ENCODE data around the gene RALGAPA1. TPM values are rescaled to one million over a fixed set of nuclear protein-coding genes. Genes with fewer than 3 reads are reported as not detected.
"Not testable (repeated sequence)": the region's sequence is repeated elsewhere in the genome, so short reads cannot be mapped to it uniquely, and the experiment has no call there.

The RALGAPA1 gene
- total RNA-seq: 39.1 and 45.7 TPM in 2 replicates

GRCh38 chr14:35808638-35809563 is at the start of gene RALGAPA1:
TSS of gene RALGAPA1 (minus strand) at chr14:35809295. CDS start at chr14:35808835, 460 bp downstream.
- Histone ChIP-seq H2AFZ (ENCODE audit: low read length) (peak within 1 kb of the TSS; percentile 93), H3K4me3 (ENCODE audit: insufficient read depth, low read length) (peak within 1 kb of the TSS; percentile 91)
- TF ChIP-seq, protein P1, sequence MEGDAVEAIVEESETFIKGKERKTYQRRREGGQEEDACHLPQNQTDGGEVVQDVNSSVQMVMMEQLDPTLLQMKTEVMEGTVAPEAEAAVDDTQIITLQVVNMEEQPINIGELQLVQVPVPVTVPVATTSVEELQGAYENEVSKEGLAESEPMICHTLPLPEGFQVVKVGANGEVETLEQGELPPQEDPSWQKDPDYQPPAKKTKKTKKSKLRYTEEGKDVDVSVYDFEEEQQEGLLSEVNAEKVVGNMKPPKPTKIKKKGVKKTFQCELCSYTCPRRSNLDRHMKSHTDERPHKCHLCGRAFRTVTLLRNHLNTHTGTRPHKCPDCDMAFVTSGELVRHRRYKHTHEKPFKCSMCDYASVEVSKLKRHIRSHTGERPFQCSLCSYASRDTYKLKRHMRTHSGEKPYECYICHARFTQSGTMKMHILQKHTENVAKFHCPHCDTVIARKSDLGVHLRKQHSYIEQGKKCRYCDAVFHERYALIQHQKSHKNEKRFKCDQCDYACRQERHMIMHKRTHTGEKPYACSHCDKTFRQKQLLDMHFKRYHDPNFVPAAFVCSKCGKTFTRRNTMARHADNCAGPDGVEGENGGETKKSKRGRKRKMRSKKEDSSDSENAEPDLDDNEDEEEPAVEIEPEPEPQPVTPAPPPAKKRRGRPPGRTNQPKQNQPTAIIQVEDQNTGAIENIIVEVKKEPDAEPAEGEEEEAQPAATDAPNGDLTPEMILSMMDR (IDR thresholded peaks at IDR 0.05; ENCODE audit: extremely low read depth, low read depth, low read length): peak; percentile 35

GRCh38 chr14:35858521-35859209 is 49.6 kb upstream of the RALGAPA1 start:
- Histone ChIP-seq H3K4me1 (ENCODE audit: insufficient read depth, low read length) (no peaks in the 10 kb centered on the region), H3K27ac (ENCODE audit: low read depth, low read length) (no peak overlapping the region), H3K36me3 (ENCODE audit: insufficient read depth, low read length) (no peaks in the 10 kb centered on the region), H3K4me2 (ENCODE audit: insufficient read depth, low read length) (no peak overlapping the region), H3K4me3 (ENCODE audit: insufficient read depth, low read length) (no peak overlapping the region), H4K20me1 (ENCODE audit: insufficient read depth, low read length) (no peaks in the 10 kb centered on the region), H3K9me3 (ENCODE audit: low read depth, low read length) (no peaks in the 10 kb centered on the region), H3K27me3 (ENCODE audit: insufficient read depth, low read length) (no peaks in the 10 kb centered on the region), H2AFZ (ENCODE audit: low read length) (no peak overlapping the region), H3K79me2 (ENCODE audit: insufficient read depth, low read length) (no peaks in the 10 kb centered on the region)
- TF ChIP-seq, protein P1 (IDR thresholded peaks at IDR 0.05; ENCODE audit: extremely low read depth, low read depth, low read length): no peak
- DNase-seq (ENCODE audit: insufficient read length, low spot score, missing footprints): peak; percentile 62

More at GRCh38 chr14:35808638-35809563, at the start of gene RALGAPA1:
- H3K36me3 ChIP-seq (ENCODE audit: insufficient read depth, low read length); H3K9me3 ChIP-seq (ENCODE audit: low read depth, low read length); H3K27me3 ChIP-seq (ENCODE audit: insufficient read depth, low read length): not testable (repeated sequence)
- peaks cover 12% of the 10 kb centered on the region for H3K4me1 ChIP-seq (ENCODE audit: insufficient read depth, low read length)
- peak; percentile 95 for DNase-seq (ENCODE audit: insufficient read length, low spot score, missing footprints)
- peaks cover 16% of the 10 kb centered on the region for H4K20me1 ChIP-seq (ENCODE audit: insufficient read depth, low read length)
- peak within 1 kb of the TSS; percentile 77 for H3K27ac ChIP-seq (ENCODE audit: low read depth, low read length)
- peak within 1 kb of the TSS; percentile 89 for H3K4me2 ChIP-seq (ENCODE audit: insufficient read depth, low read length)
- H3K79me2 ChIP-seq (ENCODE audit: insufficient read depth, low read length): peaks cover 34% of the 10 kb centered on the region

- no peak overlapping the region for H2AFZ ChIP-seq (ENCODE audit: low read length)
- no peak overlapping the region for H3K27ac ChIP-seq (ENCODE audit: low read depth, low read length)
- H3K79me2 ChIP-seq (ENCODE audit: insufficient read depth, low read length): no peaks in the 10 kb centered on the region
- H3K4me2 ChIP-seq (ENCODE audit: insufficient read depth, low read length): no peak overlapping the region
- peaks cover 3% of the 10 kb centered on the region for H3K9me3 ChIP-seq (ENCODE audit: low read depth, low read length)
- TF ChIP-seq, protein P1 (IDR thresholded peaks at IDR 0.05; ENCODE audit: extremely low read depth, low read depth, low read length): no peak
- DNase-seq (ENCODE audit: insufficient read length, low spot score, missing footprints): no peak
- H4K20me1 ChIP-seq (ENCODE audit: insufficient read depth, low read length): no peaks in the 10 kb centered on the region
- H3K36me3 ChIP-seq (ENCODE audit: insufficient read depth, low read length): no peaks in the 10 kb centered on the region
- H3K27me3 ChIP-seq (ENCODE audit: insufficient read depth, low read length): no peaks in the 10 kb centered on the region
- H3K4me1 ChIP-seq (ENCODE audit: insufficient read depth, low read length): no peaks in the 10 kb centered on the region
- no peak overlapping the region for H3K4me3 ChIP-seq (ENCODE audit: insufficient read depth, low read length)
Measured at GRCh38 chr14:35855876-35856481, 46.9 kb upstream of the RALGAPA1 start.

Data from osteoblast (primary cell).